IMR-90 (cell line): ENCODE results near the gene SLC33A1. TPM values are rescaled to one million over a fixed set of nuclear protein-coding genes. Genes with fewer than 3 reads are reported as not detected.

Experiments
- ATAC-seq: fragments of 200-7000 bp; cut with Tn5 transposase; 2 replicates; pipeline ENCODE4 v1.9.1; 2020; ENCODE audit warnings: low read depth, mild to moderate bottlenecking, moderate library complexity
- BruUV-seq: library from RNA; stranded (reverse); fragments of 400-500 nt; replicated peaks from 2 replicates; lab custom pipeline; 2021; lab: Mats Ljungman, UMichigan
- CTCF ChIA-PET: fragments of 300-600 bp; formaldehyde crosslinking; extraction: SDS; loops from one replicate; lab custom pipeline; 2021; ENCODE audit warnings: antibody characterized with exemption; lab: Yijun Ruan, JAX
- POLR2A ChIA-PET: fragments of 300-600 bp; sonication (Branson Sonifier 250); formaldehyde crosslinking; loops from one replicate; lab custom pipeline; 2022; ENCODE audit warnings: antibody characterized with exemption; ENCODE audit not compliant: unreplicated experiment; lab: Charles Lee
- DNase-seq: peaks from one replicate; pipeline ENCODE4 v3.0.0; 2013
- H2AFZ ChIP-seq: replicated peaks from 2 replicates; pipeline ENCODE3; 2013; ENCODE audit warnings: low read length, mild to moderate bottlenecking; ENCODE audit not compliant: poor library complexity
- H2AK5ac ChIP-seq: 2 replicates; pipeline ENCODE4 v1.6.1; 2013; ENCODE audit warnings: low read depth, low read length, inconsistent platforms
- H2AK9ac ChIP-seq: replicated peaks from 2 replicates; pipeline ENCODE3; 2013; ENCODE audit warnings: mild to moderate bottlenecking, low read depth, low read length, moderate library complexity; ENCODE audit not compliant: poor library complexity
- H2BK120ac ChIP-seq: 2 replicates; pipeline ENCODE4 v1.6.1; 2013; ENCODE audit warnings: low read depth, low read length, inconsistent platforms
- H2BK15ac ChIP-seq: 3 replicates; pipeline ENCODE4 v1.6.1; 2013; ENCODE audit warnings: low read depth, low read length, inconsistent platforms
- H2BK20ac ChIP-seq: 2 replicates; pipeline ENCODE4 v1.6.1; 2013; ENCODE audit warnings: low read depth, mild to moderate bottlenecking, inconsistent platforms, low read length, moderate library complexity
- H2BK5ac ChIP-seq: 2 replicates; pipeline ENCODE4 v1.6.1; 2013; ENCODE audit warnings: mild to moderate bottlenecking, low read depth, low read length, inconsistent platforms; ENCODE audit not compliant: poor library complexity, severe bottlenecking
- H3K14ac ChIP-seq: replicated peaks from 2 replicates; pipeline ENCODE4 v1.6.1; 2013; ENCODE audit warnings: low read depth, low read length, inconsistent platforms
- H3K18ac ChIP-seq: 2 replicates; pipeline ENCODE4 v1.6.1; 2013; ENCODE audit warnings: low read depth, low read length, control low read depth
- H3K23ac ChIP-seq: 2 replicates; pipeline ENCODE4 v1.6.1; 2013; ENCODE audit warnings: low read depth, low read length, inconsistent platforms
- H3K27ac ChIP-seq: 2 replicates; pipeline ENCODE4 v1.5.1; 2013; ENCODE audit warnings: mild to moderate bottlenecking, control low read depth, low read length; ENCODE audit not compliant: insufficient read depth
- H3K27me3 ChIP-seq: 2 replicates; pipeline ENCODE4 v1.6.1; 2013; ENCODE audit warnings: low read length; ENCODE audit not compliant: control insufficient read depth, insufficient read depth
- H3K36me3 ChIP-seq: 2 replicates; pipeline ENCODE4 v1.6.1; 2013; ENCODE audit warnings: low read length, mixed read lengths; ENCODE audit not compliant: control insufficient read depth, insufficient read depth
- H3K4ac ChIP-seq: 2 replicates; pipeline ENCODE4 v1.6.1; 2013; ENCODE audit warnings: low read depth, low read length, inconsistent platforms
- H3K4me1 ChIP-seq: 2 replicates; pipeline ENCODE4 v1.6.1; 2013; ENCODE audit warnings: low read length, mixed read lengths; ENCODE audit not compliant: control insufficient read depth, insufficient read depth
- H3K4me2 ChIP-seq: 2 replicates; pipeline ENCODE4 v1.6.1; 2013; ENCODE audit warnings: low read depth, mild to moderate bottlenecking, control low read depth, low read length, moderate library complexity
- H3K4me3 ChIP-seq: 2 replicates; pipeline ENCODE4 v1.5.1; 2013; ENCODE audit warnings: low read depth, mild to moderate bottlenecking, control low read depth, low read length, moderate library complexity; ENCODE audit not compliant: insufficient read depth
- H3K56ac ChIP-seq: 2 replicates; pipeline ENCODE4 v1.6.1; 2013; ENCODE audit warnings: low read length, inconsistent platforms; ENCODE audit not compliant: insufficient read depth; ENCODE audit errors: extremely low read depth
- H3K79me1 ChIP-seq, 2 experiments: 2 replicates each; pipeline ENCODE4 v1.6.1; 2013; ENCODE audit warnings: low read length in 2 of 2, inconsistent platforms in 1 of 2, low read depth in 1 of 2
- H3K9ac ChIP-seq: 2 replicates; pipeline ENCODE4 v1.6.1; 2013; ENCODE audit warnings: low read depth, low read length, control low read depth
- H3K9me1 ChIP-seq: 2 replicates; pipeline ENCODE4 v1.6.1; 2013; ENCODE audit warnings: low read length, inconsistent platforms; ENCODE audit not compliant: insufficient read depth
- H3K9me3 ChIP-seq: 2 replicates; pipeline ENCODE4 v1.6.1; 2013; ENCODE audit warnings: low read length; ENCODE audit not compliant: control insufficient read depth, insufficient read depth
- H4K20me1 ChIP-seq: 2 replicates; pipeline ENCODE4 v1.6.1; 2013; ENCODE audit warnings: low read length, inconsistent platforms; ENCODE audit not compliant: insufficient read depth
- H4K5ac ChIP-seq: 2 replicates; pipeline ENCODE4 v1.6.1; 2013; ENCODE audit warnings: mild to moderate bottlenecking, low read depth, low read length, control low read depth
- H4K8ac ChIP-seq, 2 experiments: 2 replicates each; pipeline ENCODE4 v1.6.1; 2013; ENCODE audit warnings: low read depth in 2 of 2, low read length in 2 of 2, control low read depth in 1 of 2, inconsistent platforms in 1 of 2
- H4K91ac ChIP-seq: 2 replicates; pipeline ENCODE4 v1.6.1; 2013; ENCODE audit warnings: low read depth, low read length, inconsistent platforms; ENCODE audit not compliant: insufficient read depth
- CEBPB ChIP-seq: IDR thresholded peaks from 2 replicates; pipeline ENCODE4 v1.6.1; 2012; ENCODE audit warnings: low read depth, low read length, improper control_type of control experiment
- CHD1 ChIP-seq: IDR thresholded peaks from 2 replicates; pipeline ENCODE4 v1.6.1; 2012; ENCODE audit warnings: low read depth, low read length, improper control_type of control experiment
- NFE2L2 ChIP-seq: fragments of 150-350 bp; IDR thresholded peaks from 2 replicates; pipeline ENCODE4 v1.6.1; 2016; ENCODE audit warnings: low read depth, mild to moderate bottlenecking, low read length
- POLR2A ChIP-seq: IDR thresholded peaks from 2 replicates; pipeline ENCODE4 v1.6.1; 2012; ENCODE audit warnings: mild to moderate bottlenecking, low read depth, low read length
- RCOR1 ChIP-seq: IDR thresholded peaks from 2 replicates; pipeline ENCODE4 v1.6.1; 2012; ENCODE audit warnings: mild to moderate bottlenecking, low read length, improper control_type of control experiment; ENCODE audit not compliant: insufficient replicate concordance
- RFX5 ChIP-seq: IDR thresholded peaks from 2 replicates; pipeline ENCODE4 v1.8.0; 2012; ENCODE audit warnings: low read depth, mild to moderate bottlenecking, low read length, moderate library complexity
- USF2 ChIP-seq: fragments of 150-350 bp; IDR thresholded peaks from 2 replicates; pipeline ENCODE4 v1.6.1; 2017; ENCODE audit warnings: mild to moderate bottlenecking, antibody characterized with exemption, low read length, low read depth
- dilution Hi-C: fragments of 300-500 bp; cut with HindIII; formaldehyde crosslinking; loops from one replicate; pipeline ENCODE4 v1.14.3; 2018; ENCODE audit warnings: low sequenced_read_pairs; ENCODE audit not compliant: unreplicated experiment
- in situ Hi-C: fragments of 300-500 bp; cut with MboI; formaldehyde crosslinking; loops from 3 replicates; pipeline ENCODE4 v1.14.3; 2019; ENCODE audit warnings: low sequenced_read_pairs, inconsistent platforms, mixed read lengths
- intact Hi-C: fragments of 100-400 bp; cut with micrococcal nuclease; formaldehyde crosslinking; loops from 2 replicates; pipeline ENCODE4 v1.10.0; 2022
- polyA plus RNA-seq, 3 experiments: library from polyadenylated mRNA; depleted of rRNA; stranded (reverse); fragments of >200 nt; gene quantifications; 2 replicates each; pipeline ENCODE4 v1.2.3, GENCODE V29; 2012; ENCODE audit warnings: low replicate concordance in 1 of 3
- total RNA-seq: library from RNA; depleted of rRNA; stranded (reverse); fragments of >200 nt; gene quantifications from 2 replicates; pipeline ENCODE4 v1.2.3, GENCODE V29; 2012
- TF ChIP-seq, protein P1 (sequence below): fragments of 150-350 bp; IDR thresholded peaks from 2 replicates; pipeline ENCODE4 v1.6.1; 2016; ENCODE audit warnings: low read depth, mild to moderate bottlenecking, low read length, moderate library complexity, borderline replicate concordance
- TF ChIP-seq, protein P2 (sequence below): conservative IDR thresholded peaks from 2 replicates; pipeline ENCODE4 v1.5.1; 2012; ENCODE audit warnings: mild to moderate bottlenecking, low read depth, low read length, improper control_type of control experiment

Gene SLC33A1
- total and polyA plus RNA-seq, 2 of the 4 experiments (the other 2 are of a cell fraction): 12.9 to 32.4 TPM

GRCh38 chr3:155809181-155809580, 45.0 kb downstream of the SLC33A1 start:
- CTCF ChIA-PET: interaction anchor here (0.7 kb wide), 1 partner anchor 427 kb away, joined by 4 read pairs; no protein-coding TSS in a partner anchor
- in situ Hi-C loops: no loop called here
- Histone ChIP-seq H4K5ac (no peak overlapping the region), H3K23ac (no peak overlapping the region), H2BK120ac (no peak overlapping the region), H2BK15ac (no peak overlapping the region), H3K79me1 (no peaks in the 10 kb centered on the region), H2AK5ac (no peak overlapping the region), H3K56ac (no peak overlapping the region), H3K27me3 (no peaks in the 10 kb centered on the region), H3K4me1 (no peaks in the 10 kb centered on the region), H3K4me2 (no peak overlapping the region), H3K4ac (no peak overlapping the region), H3K14ac (no peak overlapping the region), H3K27ac (no peak overlapping the region), H2BK5ac (no peak overlapping the region), H4K91ac (no peak overlapping the region), H2AFZ (no peak overlapping the region), H3K9me3 (no peaks in the 10 kb centered on the region), H3K9ac (no peak overlapping the region), H3K9me1 (no peaks in the 10 kb centered on the region), H2BK20ac (no peak overlapping the region), H2AK9ac (no peak overlapping the region), H3K4me3 (no peak overlapping the region), H4K20me1 (no peaks in the 10 kb centered on the region), H3K36me3 (no peaks in the 10 kb centered on the region), H3K18ac (no peak overlapping the region), H4K8ac (no peak overlapping the region)
- DNase-seq: peak; percentile 27
- intact Hi-C loops: loop anchor here (5.0 kb wide), 1 partner anchor 338 kb away; no protein-coding TSS in a partner anchor
- dilution Hi-C loops: no loop called here
- POLR2A ChIA-PET: no interaction called here
- TF ChIP-seq CEBPB (no peak), RCOR1 (no peak), USF2 (no peak), POLR2A (no peak), CHD1 (no peak), NFE2L2 (no peak), RFX5 (no peak)
- TF ChIP-seq, protein P1, sequence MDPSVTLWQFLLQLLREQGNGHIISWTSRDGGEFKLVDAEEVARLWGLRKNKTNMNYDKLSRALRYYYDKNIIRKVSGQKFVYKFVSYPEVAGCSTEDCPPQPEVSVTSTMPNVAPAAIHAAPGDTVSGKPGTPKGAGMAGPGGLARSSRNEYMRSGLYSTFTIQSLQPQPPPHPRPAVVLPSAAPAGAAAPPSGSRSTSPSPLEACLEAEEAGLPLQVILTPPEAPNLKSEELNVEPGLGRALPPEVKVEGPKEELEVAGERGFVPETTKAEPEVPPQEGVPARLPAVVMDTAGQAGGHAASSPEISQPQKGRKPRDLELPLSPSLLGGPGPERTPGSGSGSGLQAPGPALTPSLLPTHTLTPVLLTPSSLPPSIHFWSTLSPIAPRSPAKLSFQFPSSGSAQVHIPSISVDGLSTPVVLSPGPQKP: no peak
- TF ChIP-seq, protein P2, sequence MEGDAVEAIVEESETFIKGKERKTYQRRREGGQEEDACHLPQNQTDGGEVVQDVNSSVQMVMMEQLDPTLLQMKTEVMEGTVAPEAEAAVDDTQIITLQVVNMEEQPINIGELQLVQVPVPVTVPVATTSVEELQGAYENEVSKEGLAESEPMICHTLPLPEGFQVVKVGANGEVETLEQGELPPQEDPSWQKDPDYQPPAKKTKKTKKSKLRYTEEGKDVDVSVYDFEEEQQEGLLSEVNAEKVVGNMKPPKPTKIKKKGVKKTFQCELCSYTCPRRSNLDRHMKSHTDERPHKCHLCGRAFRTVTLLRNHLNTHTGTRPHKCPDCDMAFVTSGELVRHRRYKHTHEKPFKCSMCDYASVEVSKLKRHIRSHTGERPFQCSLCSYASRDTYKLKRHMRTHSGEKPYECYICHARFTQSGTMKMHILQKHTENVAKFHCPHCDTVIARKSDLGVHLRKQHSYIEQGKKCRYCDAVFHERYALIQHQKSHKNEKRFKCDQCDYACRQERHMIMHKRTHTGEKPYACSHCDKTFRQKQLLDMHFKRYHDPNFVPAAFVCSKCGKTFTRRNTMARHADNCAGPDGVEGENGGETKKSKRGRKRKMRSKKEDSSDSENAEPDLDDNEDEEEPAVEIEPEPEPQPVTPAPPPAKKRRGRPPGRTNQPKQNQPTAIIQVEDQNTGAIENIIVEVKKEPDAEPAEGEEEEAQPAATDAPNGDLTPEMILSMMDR: no peak
- ATAC-seq: no peak
- no TSS peak for BruUV-seq
